Retinal pigment epithelial cell (primary cell): ENCODE measurements around the gene BCL2L2.
A peak's percentile ranks its signal among the peaks of the same experiment; 100 is the strongest.

Experiments used
- DNase-seq: peaks from one replicate; pipeline ENCODE4 v3.0.0-alpha.2; 2010; ENCODE audit warnings: low read depth
- H3K4me3 ChIP-seq: 2 replicates; pipeline ENCODE4 v1.5.1; 2011; ENCODE audit warnings: mild to moderate bottlenecking, low read length, control low read depth, moderate library complexity
- TF ChIP-seq, protein P1 (sequence below): conservative IDR thresholded peaks from 2 replicates; pipeline ENCODE4 v1.5.1; 2011; ENCODE audit warnings: low read depth, low read length, control low read depth, inconsistent platforms

Gene BCL2L2

DNA sequence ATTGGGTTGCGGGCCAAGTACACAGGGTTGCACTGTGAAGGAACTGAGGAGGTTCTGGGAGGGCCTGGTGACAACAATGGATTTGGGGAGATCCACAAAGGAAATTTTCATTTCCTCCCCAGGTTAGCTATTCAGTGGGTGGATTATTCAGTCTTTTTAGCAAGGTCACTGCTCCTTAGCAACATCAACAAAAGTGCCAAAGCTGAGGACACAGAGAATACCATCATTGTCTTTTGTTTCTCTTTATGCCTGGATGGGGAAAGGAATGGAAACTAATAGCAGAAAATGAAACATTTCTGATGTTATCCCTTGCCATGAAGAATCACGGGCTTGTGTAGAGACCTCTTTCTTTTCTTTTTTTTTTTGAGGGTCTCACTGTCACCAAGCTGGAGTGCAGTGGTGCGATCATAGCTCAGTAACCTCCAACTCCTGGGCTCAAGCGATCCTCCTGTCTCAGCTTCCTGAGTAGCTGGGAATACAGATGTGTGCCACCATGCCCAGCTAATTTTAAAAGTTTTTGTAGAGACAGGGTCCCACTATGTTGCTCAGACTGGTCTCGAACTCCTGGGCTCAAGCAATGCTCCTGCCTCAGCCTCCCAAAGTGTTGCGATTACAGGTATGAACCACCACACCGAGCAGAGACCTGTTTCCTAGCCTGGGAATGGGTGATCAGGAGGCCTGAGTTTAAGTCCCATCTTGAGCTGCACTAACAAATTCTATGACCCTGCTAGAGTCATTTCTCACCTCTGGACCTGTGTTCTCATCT is 10.4 kb upstream of the BCL2L2 start:
- no peak for DNase-seq
- no peak overlapping the region for H3K4me3 ChIP-seq
- TF ChIP-seq, protein P1, sequence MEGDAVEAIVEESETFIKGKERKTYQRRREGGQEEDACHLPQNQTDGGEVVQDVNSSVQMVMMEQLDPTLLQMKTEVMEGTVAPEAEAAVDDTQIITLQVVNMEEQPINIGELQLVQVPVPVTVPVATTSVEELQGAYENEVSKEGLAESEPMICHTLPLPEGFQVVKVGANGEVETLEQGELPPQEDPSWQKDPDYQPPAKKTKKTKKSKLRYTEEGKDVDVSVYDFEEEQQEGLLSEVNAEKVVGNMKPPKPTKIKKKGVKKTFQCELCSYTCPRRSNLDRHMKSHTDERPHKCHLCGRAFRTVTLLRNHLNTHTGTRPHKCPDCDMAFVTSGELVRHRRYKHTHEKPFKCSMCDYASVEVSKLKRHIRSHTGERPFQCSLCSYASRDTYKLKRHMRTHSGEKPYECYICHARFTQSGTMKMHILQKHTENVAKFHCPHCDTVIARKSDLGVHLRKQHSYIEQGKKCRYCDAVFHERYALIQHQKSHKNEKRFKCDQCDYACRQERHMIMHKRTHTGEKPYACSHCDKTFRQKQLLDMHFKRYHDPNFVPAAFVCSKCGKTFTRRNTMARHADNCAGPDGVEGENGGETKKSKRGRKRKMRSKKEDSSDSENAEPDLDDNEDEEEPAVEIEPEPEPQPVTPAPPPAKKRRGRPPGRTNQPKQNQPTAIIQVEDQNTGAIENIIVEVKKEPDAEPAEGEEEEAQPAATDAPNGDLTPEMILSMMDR, result no peak

DNA sequence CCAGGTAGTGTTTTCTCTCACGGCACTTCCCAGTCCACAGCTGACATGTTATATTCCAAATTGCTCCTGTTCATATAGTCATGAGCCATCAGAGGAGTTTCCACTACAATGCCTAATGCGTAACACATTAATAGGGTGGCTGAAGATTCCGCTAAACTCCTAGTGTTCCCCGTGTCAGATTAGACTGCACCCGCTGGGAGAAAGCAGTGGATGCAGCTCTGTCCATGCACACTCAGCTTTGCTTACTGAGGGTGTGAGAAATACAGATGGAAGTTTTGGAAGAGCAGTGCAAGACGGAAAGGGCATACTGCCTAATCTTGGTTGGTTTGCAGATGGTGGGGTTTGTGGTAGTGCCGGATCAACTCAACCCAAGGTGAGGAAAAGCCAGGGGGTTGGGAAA is 9.5 kb upstream of the BCL2L2 start:
- TF ChIP-seq, protein P1, result no peak
- no peak overlapping the region for H3K4me3 ChIP-seq
- DNase-seq, result no peak

DNA sequence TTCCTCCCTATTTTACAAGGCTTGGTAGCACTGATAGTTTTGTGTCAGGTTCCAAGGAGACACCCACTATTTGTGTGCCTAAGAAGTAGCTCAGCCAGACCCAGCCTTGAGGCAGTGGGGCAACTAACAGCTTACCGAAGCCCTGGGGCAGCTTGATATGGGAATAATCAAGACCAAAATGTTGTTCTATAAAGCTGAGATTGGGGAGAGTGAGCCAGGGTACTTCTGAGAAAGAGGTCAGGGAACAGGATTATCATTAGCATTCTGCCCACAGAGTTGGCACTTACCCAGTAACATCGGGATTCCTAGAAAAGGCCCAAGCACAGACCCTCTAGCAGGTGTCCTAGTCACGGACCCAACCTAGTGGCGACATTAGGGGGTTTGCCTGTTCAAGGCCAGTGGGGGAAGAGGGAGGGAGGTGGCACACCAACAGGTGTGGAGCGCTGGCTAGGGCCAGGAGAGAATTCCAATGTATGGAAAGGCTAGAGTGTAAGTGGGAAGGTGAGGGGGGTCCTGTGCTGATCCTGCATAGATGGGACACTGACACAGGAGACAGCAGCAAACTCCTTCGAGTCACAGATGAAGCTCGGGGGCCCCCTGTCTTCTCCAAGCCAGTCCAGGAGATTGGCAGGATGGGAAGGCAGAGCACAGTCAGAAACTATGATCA is 8.9 kb upstream of the BCL2L2 start:
- H3K4me3 ChIP-seq, result no peak overlapping the region
- TF ChIP-seq, protein P1, result no peak
- no peak for DNase-seq

DNA sequence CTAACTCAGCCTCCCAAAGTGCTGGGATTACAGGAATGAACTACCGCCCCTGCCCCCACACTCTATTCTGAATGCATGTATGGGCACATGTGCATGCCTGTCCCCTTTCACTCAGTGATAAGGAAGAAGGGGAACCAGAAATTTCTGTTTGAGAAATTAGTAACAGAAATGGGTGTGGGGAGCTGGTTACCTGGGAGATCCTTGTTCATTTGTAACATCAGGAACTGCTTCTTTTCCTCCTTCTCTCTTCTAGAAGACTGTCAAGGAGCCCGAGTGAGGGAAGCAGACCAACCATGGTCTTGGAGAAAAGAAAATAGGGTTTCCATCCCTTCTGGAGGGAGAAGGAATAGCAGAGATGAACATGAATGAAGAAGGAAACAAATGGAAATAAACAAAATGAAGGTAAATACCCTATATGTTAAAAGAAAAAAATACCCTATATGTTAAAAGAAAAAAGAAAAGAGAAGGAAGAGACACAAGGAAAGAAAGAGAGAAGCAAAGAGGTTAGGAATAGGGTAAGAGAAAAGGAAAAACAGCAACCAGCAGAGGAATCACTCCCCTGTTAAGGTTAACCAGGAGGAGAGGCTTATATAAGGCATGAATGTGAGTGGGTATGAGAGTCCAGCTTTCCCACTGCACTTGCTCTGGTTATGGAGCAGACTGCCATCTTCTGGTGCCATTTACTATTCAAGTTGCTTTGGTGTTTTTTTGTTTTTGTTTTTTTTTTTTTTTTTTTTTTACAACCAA is 7.2 kb upstream of the BCL2L2 start:
- TF ChIP-seq, protein P1, result peak; percentile 49
- no peak overlapping the region for H3K4me3 ChIP-seq
- DNase-seq, result no peak

DNA sequence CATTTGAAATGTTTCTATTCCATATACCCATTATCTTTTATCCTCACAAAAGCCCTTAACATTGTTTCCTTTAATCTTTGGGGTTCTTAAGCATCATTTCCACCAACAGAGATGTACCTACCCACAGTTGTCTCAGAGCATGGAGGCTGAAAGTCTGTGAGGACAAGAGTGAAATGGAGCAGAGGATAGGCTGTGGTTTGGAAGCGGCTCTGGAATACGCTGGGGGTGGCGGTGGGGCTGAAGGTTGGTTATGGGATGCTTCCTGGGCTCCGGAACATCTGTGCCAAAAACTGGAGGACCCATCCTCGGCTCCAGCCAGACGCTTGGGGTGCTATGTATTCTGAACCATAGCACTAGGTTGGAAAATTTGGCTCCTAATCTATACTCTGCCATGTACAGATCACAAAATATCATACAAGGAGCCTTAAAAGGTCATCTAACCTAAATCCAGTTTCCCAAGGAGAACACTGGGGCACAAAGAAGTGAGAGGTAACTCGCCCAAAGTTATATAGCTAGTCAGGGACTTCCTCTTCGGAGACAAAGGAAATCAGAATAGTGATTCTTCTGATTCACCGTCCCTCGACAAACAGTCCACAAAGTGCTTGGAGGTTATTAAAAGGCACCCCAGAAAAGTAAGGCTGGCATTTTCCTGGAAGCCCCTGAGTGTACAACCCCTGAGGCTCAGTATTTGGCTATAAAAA is 6.5 kb upstream of the BCL2L2 start:
- DNase-seq, result no peak
- peak overlapping the region; percentile 74 for H3K4me3 ChIP-seq
- TF ChIP-seq, protein P1, result no peak

DNA sequence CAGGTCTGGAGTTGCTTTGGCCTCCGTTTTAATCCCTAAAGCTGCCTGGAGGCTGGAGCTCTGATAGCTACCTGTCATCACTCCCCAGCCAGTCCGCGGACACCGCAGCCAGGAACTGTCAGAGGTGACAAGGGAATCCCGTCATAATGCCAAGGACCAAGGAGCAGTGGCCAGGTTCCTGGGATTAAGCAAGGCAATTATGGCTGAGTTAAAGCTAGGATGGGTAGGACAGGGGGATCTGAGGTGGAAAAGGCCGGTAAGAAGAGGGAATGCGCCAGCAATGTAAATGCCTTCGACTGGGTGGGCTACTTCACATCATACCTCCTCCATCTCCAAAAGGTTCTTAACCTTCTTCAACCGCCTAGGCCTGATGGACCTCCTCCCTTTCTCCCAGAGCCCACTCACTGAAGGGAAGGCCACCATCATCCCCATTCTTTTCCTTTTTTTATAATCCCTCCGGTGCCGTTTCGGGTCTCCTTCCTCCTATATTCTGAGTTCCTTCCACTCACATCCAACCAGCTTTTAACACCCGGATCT is 5.9 kb upstream of the BCL2L2 start:
- TF ChIP-seq, protein P1, result peak; percentile 1
- no peak for DNase-seq

More for the DNA sequence above, 5.9 kb upstream of the BCL2L2 start:
- peak overlapping the region; percentile 74 for H3K4me3 ChIP-seq
